DMS153 treated with DMSO at 0.1 percent for 48 hours (cell line): Measurements from ENCODE around the gene USP38.
"Not testable (repeated sequence)": the region's sequence is repeated elsewhere in the genome, so short reads cannot be mapped to it uniquely, and the experiment has no call there.

Experiments used
- DNase-seq: peaks from one replicate; lab custom pipeline; 2025; ENCODE audit not compliant: unreplicated experiment; lab: John Stamatoyannopoulos, UW

Gene USP38

GRCh38 chr4:143184503-143185252, at the start of gene USP38:
Gene USP38 (plus strand): TSS chr4:143184917. CDS start chr4:143185451, 534 bp downstream.
- peak; percentile 94 for DNase-seq

- DNase-seq = no peak
Measured at GRCh38 chr4:143135358-143135757, 49.4 kb upstream of the USP38 start.

GRCh38 chr4:143140696-143141095, 44.0 kb upstream of the USP38 start:
- DNase-seq = no peak

GRCh38 chr4:143148521-143148920, 36.2 kb upstream of the USP38 start:
- DNase-seq = no peak

- DNase-seq = no peak
Measured at GRCh38 chr4:143156853-143157252, 27.9 kb upstream of the USP38 start.

- no peak for DNase-seq
Measured at GRCh38 chr4:143163614-143164013, 21.1 kb upstream of the USP38 start.

- not testable (repeated sequence) for DNase-seq
Measured at GRCh38 chr4:143166722-143167121, 18.0 kb upstream of the USP38 start.

GRCh38 chr4:143178923-143179322, 5.8 kb upstream of the USP38 start:
- peak; percentile 36 for DNase-seq

- DNase-seq = no peak
Measured at GRCh38 chr4:143183513-143184216, 1.1 kb upstream of the USP38 start.

GRCh38 chr4:143184217-143184502, 557 bp upstream of the USP38 start:
- DNase-seq = peak; percentile 80

- no peak for DNase-seq
Measured at GRCh38 chr4:143185253-143186107, 763 bp downstream of the USP38 start.

- DNase-seq = no peak
Measured at GRCh38 chr4:143186212-143186611, 1.5 kb downstream of the USP38 start.

- no peak for DNase-seq
Measured at GRCh38 chr4:143186649-143187048, 1.9 kb downstream of the USP38 start.

GRCh38 chr4:143188136-143189088, 3.7 kb downstream of the USP38 start:
- DNase-seq = no peak

- DNase-seq = no peak
Measured at GRCh38 chr4:143189528-143189927, 4.8 kb downstream of the USP38 start.

GRCh38 chr4:143195581-143195980, 10.9 kb downstream of the USP38 start:
- DNase-seq = no peak

- DNase-seq = no peak
Measured at GRCh38 chr4:143196323-143196722, 11.6 kb downstream of the USP38 start.

GRCh38 chr4:143199503-143199902, 14.8 kb downstream of the USP38 start:
- no peak for DNase-seq

- DNase-seq = no peak
Measured at GRCh38 chr4:143202824-143203223, 18.1 kb downstream of the USP38 start.

- DNase-seq = no peak
Measured at GRCh38 chr4:143203577-143203976, 18.9 kb downstream of the USP38 start.

- DNase-seq = no peak
Measured at GRCh38 chr4:143207555-143207954, 22.8 kb downstream of the USP38 start.
